Measurements from ENCODE around the gene POLR2H. TPM values are rescaled to one million over a fixed set of nuclear protein-coding genes. Genes with fewer than 3 reads are reported as not detected.
A peak's percentile ranks its signal among the peaks of the same experiment; 100 is the strongest.

The POLR2H gene
- total RNA-seq, 1 experiment from 2014 or later, result 153 TPM

DNA sequence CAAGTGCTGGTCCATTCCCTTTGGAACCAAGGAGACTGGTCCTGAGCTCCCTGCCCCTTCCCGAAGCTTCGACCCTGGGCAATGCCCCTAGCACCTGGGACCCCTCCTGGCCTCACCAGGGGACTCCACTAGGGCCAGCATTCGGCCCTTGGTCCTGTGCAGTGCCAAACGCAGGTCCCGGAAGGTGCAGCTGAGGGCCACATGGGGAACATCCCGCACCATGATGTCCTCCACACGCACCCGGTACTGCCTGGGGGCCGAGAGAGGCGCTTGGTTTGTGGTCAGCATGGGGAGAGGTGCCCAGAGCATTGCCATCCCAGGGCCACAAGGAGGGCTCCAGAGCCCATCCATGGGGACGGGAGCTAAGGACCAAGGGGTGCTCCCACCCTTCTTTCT is 8.0 kb upstream of the POLR2H start:
- no peak for DNase-seq
- Histone ChIP-seq H3K79me2 (ENCODE audit: low read depth) (no peaks in the 10 kb centered on the region), H3K4me3 (no peak overlapping the region), H4K20me1 (ENCODE audit: insufficient read depth) (no peaks in the 10 kb centered on the region), H3K9me3 (ENCODE audit: insufficient read depth, low read depth) (no peaks in the 10 kb centered on the region), H3K27ac (no peak overlapping the region), H3K9me2 (ENCODE audit: insufficient read depth) (no peaks in the 10 kb centered on the region), H2AFZ (no peak overlapping the region), H3K4me1 (replicated peaks; ENCODE audit: insufficient read depth) (no peaks in the 10 kb centered on the region), H3K36me3 (ENCODE audit: low read depth) (no peaks in the 10 kb centered on the region), H3K27me3 (ENCODE audit: insufficient read depth, low read depth) (no peaks in the 10 kb centered on the region), H3K4me2 (no peak overlapping the region), H3F3A (ENCODE audit: insufficient read depth, low read depth) (0 out of 2 replicates have a peak, but pooled peaks cover 5% of the 10 kb centered on the region)
- intact Hi-C loops (cut with micrococcal nuclease; ENCODE audit: unreplicated experiment), result no loop called here
- BruUV-seq (replicated peaks), result no TSS peak
- TF ChIP-seq EZH2 (IDR thresholded peaks at IDR 0.05; ENCODE audit: low read depth), result no peak
- TF ChIP-seq, protein P1, sequence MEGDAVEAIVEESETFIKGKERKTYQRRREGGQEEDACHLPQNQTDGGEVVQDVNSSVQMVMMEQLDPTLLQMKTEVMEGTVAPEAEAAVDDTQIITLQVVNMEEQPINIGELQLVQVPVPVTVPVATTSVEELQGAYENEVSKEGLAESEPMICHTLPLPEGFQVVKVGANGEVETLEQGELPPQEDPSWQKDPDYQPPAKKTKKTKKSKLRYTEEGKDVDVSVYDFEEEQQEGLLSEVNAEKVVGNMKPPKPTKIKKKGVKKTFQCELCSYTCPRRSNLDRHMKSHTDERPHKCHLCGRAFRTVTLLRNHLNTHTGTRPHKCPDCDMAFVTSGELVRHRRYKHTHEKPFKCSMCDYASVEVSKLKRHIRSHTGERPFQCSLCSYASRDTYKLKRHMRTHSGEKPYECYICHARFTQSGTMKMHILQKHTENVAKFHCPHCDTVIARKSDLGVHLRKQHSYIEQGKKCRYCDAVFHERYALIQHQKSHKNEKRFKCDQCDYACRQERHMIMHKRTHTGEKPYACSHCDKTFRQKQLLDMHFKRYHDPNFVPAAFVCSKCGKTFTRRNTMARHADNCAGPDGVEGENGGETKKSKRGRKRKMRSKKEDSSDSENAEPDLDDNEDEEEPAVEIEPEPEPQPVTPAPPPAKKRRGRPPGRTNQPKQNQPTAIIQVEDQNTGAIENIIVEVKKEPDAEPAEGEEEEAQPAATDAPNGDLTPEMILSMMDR (conservative IDR thresholded peaks at IDR 0.05), result no peak
- CTCF ChIA-PET, result interaction anchor here (2.1 kb wide), 1 partner anchor 192 kb away, joined by 4 read pairs; no protein-coding TSS in a partner anchor
- POLR2A ChIA-PET (ENCODE audit: unreplicated experiment), result no interaction called here

DNA sequence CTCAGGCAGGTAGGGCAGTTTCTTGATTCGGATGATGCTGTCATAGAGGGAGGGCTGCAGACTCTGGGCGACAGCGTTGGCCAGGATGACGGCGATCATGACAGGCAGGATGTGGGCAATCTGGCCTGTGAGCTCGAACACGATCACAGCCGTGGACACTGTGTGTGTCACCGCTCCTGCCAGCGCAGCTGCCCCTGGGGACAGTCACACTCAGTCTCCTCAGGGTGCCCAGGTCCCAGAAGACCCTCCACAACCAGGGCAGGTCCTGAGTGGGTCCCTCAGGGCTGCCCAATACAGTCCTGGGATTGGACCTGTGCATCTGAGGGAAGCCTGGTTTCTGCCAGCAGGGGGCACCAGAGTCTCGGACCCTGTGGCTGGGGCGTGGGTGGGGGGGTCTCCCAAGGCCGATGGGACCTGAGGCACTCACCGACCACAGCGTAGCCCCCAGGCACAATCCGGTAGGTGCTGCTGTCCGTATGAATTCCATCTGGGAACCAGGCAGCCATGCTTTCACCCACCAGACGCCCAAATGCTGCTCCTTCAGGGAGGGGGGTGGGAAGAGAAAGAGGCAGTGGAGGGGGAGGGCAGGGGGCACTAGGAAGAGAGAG is 7.3 kb upstream of the POLR2H start:
- H3K4me2 ChIP-seq, result no peak overlapping the region
- H4K20me1 ChIP-seq (ENCODE audit: insufficient read depth), result no peaks in the 10 kb centered on the region
- ChIA-PET POLR2A (ENCODE audit: unreplicated experiment) (no interaction called here), CTCF (interaction anchor here (1.2 to 2.1 kb wide), 2 partner anchors 17 to 192 kb away, joined by 4 read pairs; no protein-coding TSS in a partner anchor)
- peak in 1 of 2 experiments; percentile 54 for DNase-seq
- H3K9me2 ChIP-seq (ENCODE audit: insufficient read depth), result no peaks in the 10 kb centered on the region
- BruUV-seq (replicated peaks), result no TSS peak
- 0 out of 2 replicates have a peak, but pooled peaks cover 5% of the 10 kb centered on the region for H3F3A ChIP-seq (ENCODE audit: insufficient read depth, low read depth)
- H3K79me2 ChIP-seq (ENCODE audit: low read depth), result no peaks in the 10 kb centered on the region
- H3K4me1 ChIP-seq (replicated peaks; ENCODE audit: insufficient read depth), result no peaks in the 10 kb centered on the region
- no peak overlapping the region for H3K4me3 ChIP-seq
- H3K27me3 ChIP-seq (ENCODE audit: insufficient read depth, low read depth), result no peaks in the 10 kb centered on the region
- no peak for TF ChIP-seq EZH2 (IDR thresholded peaks at IDR 0.05; ENCODE audit: low read depth)
- TF ChIP-seq, protein P1 (conservative IDR thresholded peaks at IDR 0.05), result peak; percentile 93
- no peak overlapping the region for H2AFZ ChIP-seq
- intact Hi-C loops (cut with micrococcal nuclease; ENCODE audit: unreplicated experiment), result no loop called here
- no peak overlapping the region for H3K27ac ChIP-seq
- no peaks in the 10 kb centered on the region for H3K9me3 ChIP-seq (ENCODE audit: insufficient read depth, low read depth)
- no peaks in the 10 kb centered on the region for H3K36me3 ChIP-seq (ENCODE audit: low read depth)

DNA sequence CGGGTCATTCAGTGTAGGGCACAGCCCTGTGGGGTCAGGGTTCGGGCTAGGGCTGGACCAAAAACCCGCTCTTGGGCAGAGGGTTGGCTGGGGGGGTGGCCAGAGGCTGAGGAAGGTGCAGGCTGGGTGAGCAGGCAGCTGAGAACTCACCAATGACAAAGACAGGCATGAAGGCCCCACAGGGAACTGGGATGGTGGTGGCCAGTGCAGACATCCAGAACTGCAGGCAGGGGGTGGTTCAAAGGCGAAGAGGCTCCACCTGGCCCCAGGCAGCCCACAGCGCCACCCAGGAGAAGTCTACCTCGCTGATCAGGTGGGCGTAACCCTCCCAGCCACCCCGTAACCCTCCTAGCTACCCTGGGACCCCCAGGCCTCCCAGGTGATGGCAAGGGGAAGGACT is 6.8 kb upstream of the POLR2H start:
- H3K36me3 ChIP-seq (ENCODE audit: low read depth), result no peaks in the 10 kb centered on the region

More for the DNA sequence above, 6.8 kb upstream of the POLR2H start:
- no peaks in the 10 kb centered on the region for H3K27me3 ChIP-seq (ENCODE audit: insufficient read depth, low read depth)
- no peaks in the 10 kb centered on the region for H3K9me2 ChIP-seq (ENCODE audit: insufficient read depth)
- ChIA-PET CTCF (interaction anchor here (1.2 to 2.1 kb wide), 2 partner anchors 17 to 191 kb away, joined by 4 read pairs; no protein-coding TSS in a partner anchor), POLR2A (ENCODE audit: unreplicated experiment) (no interaction called here)
- DNase-seq, result no peak
- H3K27ac ChIP-seq, result no peak overlapping the region
- H3F3A ChIP-seq (ENCODE audit: insufficient read depth, low read depth), result 0 out of 2 replicates have a peak, but pooled peaks cover 5% of the 10 kb centered on the region
- H4K20me1 ChIP-seq (ENCODE audit: insufficient read depth), result no peaks in the 10 kb centered on the region
- no peak overlapping the region for H2AFZ ChIP-seq
- no peaks in the 10 kb centered on the region for H3K9me3 ChIP-seq (ENCODE audit: insufficient read depth, low read depth)
- H3K79me2 ChIP-seq (ENCODE audit: low read depth), result no peaks in the 10 kb centered on the region
- TF ChIP-seq EZH2 (IDR thresholded peaks at IDR 0.05; ENCODE audit: low read depth), result no peak
- TF ChIP-seq, protein P1 (conservative IDR thresholded peaks at IDR 0.05), result no peak
- H3K4me2 ChIP-seq, result no peak overlapping the region
- BruUV-seq (replicated peaks), result no TSS peak
- intact Hi-C loops (cut with micrococcal nuclease; ENCODE audit: unreplicated experiment), result no loop called here
- no peaks in the 10 kb centered on the region for H3K4me1 ChIP-seq (replicated peaks; ENCODE audit: insufficient read depth)
- no peak overlapping the region for H3K4me3 ChIP-seq

Measured in PC-9 (cell line).